ENCODE measurements around the gene SDSL. TPM values are rescaled to one million over a fixed set of nuclear protein-coding genes. Genes with fewer than 3 reads are reported as not detected.
A peak's percentile ranks its signal among the peaks of the same experiment; 100 is the strongest.

SDSL gene
- total RNA-seq, 1 donor from 2014 or later: 10.7 TPM

- no peak for DNase-seq
- Histone ChIP-seq H3K27ac (no peak overlapping the region), H3K36me3 (no peaks in the 10 kb centered on the region), H3K4me3 (no peak overlapping the region), H3K4me1 (no peaks in the 10 kb centered on the region), H3K9me3 (no peaks in the 10 kb centered on the region), H3K27me3 (peaks cover 43% of the 10 kb centered on the region)
- no peak for ATAC-seq
- TF ChIP-seq CTCF (IDR thresholded peaks at IDR 0.05): no peak
- intact Hi-C loops (cut with DNase I): no loop called here
Observed at GRCh38 chr12:113457185-113457584, 35.0 kb downstream of the SDSL start.

- ATAC-seq (no peak), DNase-seq (no peak)
- Histone ChIP-seq H3K4me3 (no peak overlapping the region), H3K36me3 (no peaks in the 10 kb centered on the region), H3K4me1 (peaks cover 4% of the 10 kb centered on the region), H3K9me3 (no peaks in the 10 kb centered on the region), H3K27ac (no peak overlapping the region), H3K27me3 (peaks cover 48% of the 10 kb centered on the region)
- intact Hi-C loops (cut with DNase I): no loop called here
- no peak for TF ChIP-seq CTCF (IDR thresholded peaks at IDR 0.05)
Observed at GRCh38 chr12:113457710-113458109, 35.5 kb downstream of the SDSL start.

- ATAC-seq (no peak), DNase-seq (no peak)
- Histone ChIP-seq H3K4me3 (no peak overlapping the region), H3K4me1 (peaks cover 26% of the 10 kb centered on the region), H3K9me3 (no peaks in the 10 kb centered on the region), H3K27me3 (peaks cover 66% of the 10 kb centered on the region), H3K36me3 (no peaks in the 10 kb centered on the region), H3K27ac (no peak overlapping the region)
- intact Hi-C loops (cut with DNase I): loop anchor here (10.0 kb wide), 1 partner anchor 455 kb away; no protein-coding TSS in a partner anchor
- TF ChIP-seq CTCF (IDR thresholded peaks at IDR 0.05): no peak
Observed at GRCh38 chr12:113459981-113460380, 37.8 kb downstream of the SDSL start.

- Histone ChIP-seq H3K4me1 (peaks cover 31% of the 10 kb centered on the region), H3K27me3 (peaks cover 83% of the 10 kb centered on the region), H3K4me3 (no peak overlapping the region), H3K36me3 (no peaks in the 10 kb centered on the region), H3K27ac (no peak overlapping the region), H3K9me3 (no peaks in the 10 kb centered on the region)
- intact Hi-C loops (cut with DNase I): loop anchor here (10.0 kb wide), 1 partner anchor 453 kb away; no protein-coding TSS in a partner anchor
- no peak for DNase-seq
- no peak for ATAC-seq
- TF ChIP-seq CTCF (IDR thresholded peaks at IDR 0.05): no peak
Observed at GRCh38 chr12:113461666-113462065, 39.5 kb downstream of the SDSL start.

GRCh38 chr12:113462117-113462774, 40.1 kb downstream of the SDSL start:
- Histone ChIP-seq H3K27me3 (peaks cover 89% of the 10 kb centered on the region), H3K9me3 (no peaks in the 10 kb centered on the region), H3K4me3 (no peak overlapping the region), H3K36me3 (no peaks in the 10 kb centered on the region), H3K27ac (no peak overlapping the region), H3K4me1 (peaks cover 31% of the 10 kb centered on the region)
- peak; percentile 90 for ATAC-seq
- TF ChIP-seq CTCF (IDR thresholded peaks at IDR 0.05): peak; percentile 86
- intact Hi-C loops (cut with DNase I): loop anchor here (10.0 kb wide), 1 partner anchor 453 kb away; no protein-coding TSS in a partner anchor
- DNase-seq: peak; percentile 89

Data from upper lobe of right lung (tissue), 1 donor.